NCI-H128 (cell line): ENCODE measurements around the gene KRT33A.

Experiments
- DNase-seq: peaks from one replicate; lab custom pipeline; 2025; ENCODE audit not compliant: unreplicated experiment; lab: John Stamatoyannopoulos, UW

Gene KRT33A

DNA sequence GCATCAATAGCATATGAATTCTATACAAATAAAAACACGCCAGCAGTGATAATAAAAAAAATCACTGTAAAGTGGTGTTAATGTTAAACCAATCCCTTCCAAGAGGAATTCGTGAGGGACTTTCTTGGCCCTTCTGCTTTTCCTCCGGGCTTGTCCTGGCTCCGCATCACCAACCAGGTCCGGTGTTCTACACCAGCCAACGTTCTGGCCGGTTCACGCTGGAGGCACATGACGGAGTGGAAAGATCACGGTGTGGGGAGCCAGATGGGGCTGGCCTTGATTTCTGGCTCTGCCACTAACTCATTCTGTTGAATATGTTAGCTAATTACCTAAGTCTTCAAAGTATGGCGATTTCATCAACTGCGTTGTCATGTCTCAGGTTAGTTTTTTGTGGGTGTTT, 46.5 kb downstream of the KRT33A start:
- DNase-seq, result no peak

DNA sequence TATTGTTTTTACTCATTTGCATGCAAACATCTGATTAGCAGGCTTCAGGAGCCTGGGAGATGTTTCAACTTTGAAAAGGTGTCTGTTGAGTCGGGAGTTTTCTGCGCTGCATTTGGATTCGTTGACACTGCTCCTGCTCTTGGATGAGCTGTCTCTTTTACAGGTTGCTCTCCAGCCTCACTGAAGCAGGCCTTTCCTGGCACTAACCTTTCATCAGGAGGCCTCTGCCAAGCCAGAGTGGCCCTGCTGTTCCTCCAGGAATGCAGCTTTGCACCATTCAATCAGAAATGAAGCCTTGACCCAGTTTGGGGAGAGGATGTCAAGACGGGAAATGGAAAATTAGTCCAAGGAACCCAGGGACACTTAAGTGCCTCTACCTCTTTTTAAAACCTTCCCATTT, 47.6 kb downstream of the KRT33A start:
- no peak for DNase-seq

DNA sequence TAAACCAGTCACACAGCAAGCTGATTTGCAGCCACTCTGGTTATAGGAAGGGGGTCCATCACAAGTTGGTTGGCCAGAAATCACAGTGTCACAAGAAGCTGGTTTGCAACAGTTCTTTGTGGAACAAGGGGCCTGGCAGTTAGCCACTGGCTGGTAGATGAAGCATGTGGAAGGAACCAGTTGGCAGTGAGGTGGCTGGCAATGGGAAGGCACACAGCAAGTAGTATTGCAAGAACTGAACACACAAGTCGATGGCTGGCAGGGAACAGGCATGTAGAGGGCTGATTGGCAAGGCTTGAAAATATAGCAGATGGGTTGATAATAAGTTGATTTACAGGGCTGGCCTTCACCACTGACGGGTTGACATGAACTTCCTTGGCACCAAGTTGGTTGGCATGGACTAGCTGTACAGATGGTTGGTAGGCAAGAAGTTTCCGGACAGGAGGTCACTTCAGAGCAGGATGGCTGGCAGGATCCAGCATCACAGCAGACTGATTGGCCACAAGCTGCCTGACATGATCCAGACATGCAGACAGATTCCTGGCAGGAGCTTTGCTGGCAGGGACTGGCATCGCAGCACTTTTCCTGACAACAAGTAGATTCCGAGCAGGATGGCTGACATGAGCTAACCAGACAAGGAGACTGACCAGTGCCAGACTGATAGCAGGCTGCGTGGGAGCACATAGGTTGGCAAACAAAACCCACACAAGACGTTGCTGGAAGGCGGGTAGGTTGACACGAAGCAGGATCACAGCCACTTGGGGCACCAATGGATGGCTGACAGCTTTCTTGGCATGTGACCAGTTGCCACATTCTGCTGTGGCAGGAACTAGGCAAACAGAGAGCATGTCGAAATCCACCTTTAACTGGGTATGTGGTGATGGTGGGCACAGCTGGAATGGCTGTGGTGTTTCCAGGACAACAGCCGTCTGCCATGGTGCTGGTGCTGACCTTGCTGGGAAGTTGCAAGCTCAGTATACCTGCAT, 48.4 kb downstream of the KRT33A start, which contains the start of gene KRTAP29-1:
Gene KRTAP29-1 (minus strand): TSS at position 936 of the 986 bp plus-strand sequence. CDS start 0 bp downstream, at position 936.
- DNase-seq, result no peak

DNA sequence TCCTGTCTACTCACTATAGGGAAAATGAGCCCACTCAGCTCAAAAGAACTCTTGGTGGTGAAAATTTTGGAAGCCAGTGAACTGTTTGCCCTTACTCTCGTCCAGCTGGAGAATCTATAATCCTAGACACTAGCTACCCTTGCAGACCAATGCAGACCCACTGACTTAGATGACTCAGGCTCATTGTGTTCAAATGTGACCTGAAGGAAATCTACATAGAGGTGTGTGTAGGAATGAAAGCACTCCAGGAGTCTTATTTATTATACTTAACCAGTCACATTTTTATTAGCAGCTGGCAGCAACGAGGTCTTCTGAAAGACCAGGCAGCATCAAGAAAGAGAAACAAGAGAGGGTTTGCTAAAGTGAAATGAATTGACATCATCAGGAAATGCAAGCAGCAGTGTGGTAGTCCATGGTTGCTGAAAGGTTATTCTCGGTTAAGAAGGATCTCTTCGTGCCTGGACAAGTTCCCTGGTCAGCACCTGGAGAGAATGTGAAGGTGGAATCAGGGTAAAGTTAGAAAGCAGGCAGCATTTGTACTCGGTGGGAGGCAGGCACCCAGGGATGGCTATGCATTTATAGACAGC, 49.3 kb downstream of the KRT33A start:
- DNase-seq, result no peak

DNA sequence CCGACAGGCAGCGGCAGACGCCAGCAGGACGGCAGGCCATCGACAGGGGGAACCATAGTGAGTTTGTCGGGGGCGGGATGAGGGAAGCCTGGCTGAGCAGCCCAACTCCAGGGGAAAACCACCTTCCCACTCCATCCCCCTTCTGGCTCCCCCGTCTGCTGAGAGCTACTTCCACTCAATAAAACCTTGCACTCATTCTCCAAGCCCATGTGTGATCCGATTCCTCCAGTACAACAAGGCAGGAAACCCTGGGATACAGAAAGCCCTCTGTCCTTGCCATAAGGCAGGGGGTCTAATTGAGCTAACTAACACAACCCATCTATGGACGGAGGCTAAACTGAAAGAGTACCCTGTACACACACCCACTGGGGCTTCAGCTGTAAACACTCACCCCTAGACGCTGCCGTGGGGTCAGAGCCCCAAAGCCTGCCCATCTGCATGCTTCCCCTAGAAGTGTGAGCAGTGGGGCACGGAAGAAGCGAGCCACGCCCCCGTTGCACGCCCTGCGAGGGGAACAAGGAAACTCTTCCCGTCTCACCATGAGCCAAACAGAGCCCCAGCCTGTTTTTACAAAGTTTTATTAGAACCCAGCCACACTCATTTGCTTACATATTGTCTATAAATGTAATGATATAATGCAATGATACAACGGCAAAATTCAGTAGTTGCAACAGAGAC, 52.0 kb downstream of the KRT33A start:
- no peak for DNase-seq

DNA sequence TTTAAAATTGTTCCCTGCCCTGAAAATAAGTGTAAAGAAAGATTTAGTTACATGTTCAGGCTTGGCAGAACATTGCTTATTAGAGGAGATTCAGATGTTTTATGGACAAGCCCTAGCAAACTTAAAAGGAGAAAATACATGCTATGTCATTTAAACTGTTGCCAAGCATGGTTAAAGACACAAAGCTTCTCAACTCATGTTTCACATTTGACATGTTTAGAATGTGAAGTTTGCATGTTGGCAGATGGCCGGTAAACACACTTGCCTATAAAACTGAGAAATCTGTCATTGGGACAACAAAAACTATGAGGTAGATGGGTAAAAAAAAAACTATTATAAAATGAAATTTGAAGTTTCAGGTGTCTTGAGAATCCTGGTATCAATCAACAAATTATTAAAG, 53.8 kb downstream of the KRT33A start:
- no peak for DNase-seq
